Measurements from ENCODE around the gene NFATC2.

NFATC2 gene

GRCh38 chr20:51447097-51447764 lies 95.3 kb downstream of the NFATC2 start:
- no peak for DNase-seq

- no peak for DNase-seq
These were observed 95.9 kb downstream of the NFATC2 start for GRCh38 chr20:51446656-51447055.

- DNase-seq, result no peak
These were observed 96.3 kb downstream of the NFATC2 start for GRCh38 chr20:51446230-51446629.

GRCh38 chr20:51445591-51445990 lies 96.9 kb downstream of the NFATC2 start:
- no peak for DNase-seq

- DNase-seq, result no peak
These were observed 97.5 kb downstream of the NFATC2 start for GRCh38 chr20:51444922-51445438.

GRCh38 chr20:51444467-51444866 lies 98.1 kb downstream of the NFATC2 start:
- DNase-seq, result no peak

GRCh38 chr20:51442602-51443001 lies 99.9 kb downstream of the NFATC2 start:
- no peak for DNase-seq

- DNase-seq, result no peak
These were observed 101.9 kb downstream of the NFATC2 start for GRCh38 chr20:51440589-51440988.

- no peak for DNase-seq
These were observed 103.3 kb downstream of the NFATC2 start for GRCh38 chr20:51439160-51439689.

- no peak for DNase-seq
These were observed 104.4 kb downstream of the NFATC2 start for GRCh38 chr20:51438136-51438535.

- no peak for DNase-seq
These were observed 105.2 kb downstream of the NFATC2 start for GRCh38 chr20:51437182-51437924.

- DNase-seq, result no peak
These were observed 107.8 kb downstream of the NFATC2 start for GRCh38 chr20:51434580-51435247.

GRCh38 chr20:51434026-51434425 lies 108.5 kb downstream of the NFATC2 start:
- DNase-seq, result no peak

- no peak for DNase-seq
These were observed 109.6 kb downstream of the NFATC2 start for GRCh38 chr20:51432875-51433274.

- DNase-seq, result no peak
These were observed 110.2 kb downstream of the NFATC2 start for GRCh38 chr20:51432251-51432784.

- no peak for DNase-seq
These were observed 111.2 kb downstream of the NFATC2 start for GRCh38 chr20:51431321-51431720.

GRCh38 chr20:51430198-51430950 lies 112.1 kb downstream of the NFATC2 start:
- no peak for DNase-seq

- DNase-seq, result no peak
These were observed 112.8 kb downstream of the NFATC2 start for GRCh38 chr20:51429696-51430095.

- no peak for DNase-seq
These were observed 113.4 kb downstream of the NFATC2 start for GRCh38 chr20:51429144-51429482.

- no peak for DNase-seq
These were observed 113.9 kb downstream of the NFATC2 start for GRCh38 chr20:51428401-51429143.

GRCh38 chr20:51427651-51428291 lies 114.7 kb downstream of the NFATC2 start:
- DNase-seq, result no peak

Data from DMS53 (cell line).